Spleen (tissue), 11 donors: Measurements from ENCODE around the gene ST8SIA2. TPM values are rescaled to one million over a fixed set of nuclear protein-coding genes. Genes with fewer than 3 reads are reported as not detected.

ENCODE experiments used
- DNase-seq: peaks from one replicate; pipeline ENCODE4 v3.0.0-alpha.2; 2020
- H3K27ac ChIP-seq, 8 donors: fragments of 200-600 bp; sonication (generic) in 7 of 8; 1 replicate in 4 of 8; 2 replicates in 4 of 8; pipeline versions ENCODE4 v1.5.0 to v1.8.0; 2016 to 2021; ENCODE audit warnings: inconsistent platforms in 4 of 8, mild to moderate bottlenecking in 4 of 8, moderate library complexity in 1 of 8
- H3K27me3 ChIP-seq, 7 donors: fragments of 200-600 bp; sonication (generic) in 6 of 7; replicated peaks in 1 of 7; 1 replicate in 4 of 7; 2 replicates in 3 of 7; pipeline versions ENCODE4 v1.5.0 to v1.8.0; 2016 to 2021; ENCODE audit warnings: inconsistent platforms in 3 of 7, mild to moderate bottlenecking in 1 of 7
- H3K36me3 ChIP-seq, 6 donors: fragments of 200-600 bp; sonication (generic) in 5 of 6; 1 replicate in 4 of 6; 2 replicates in 2 of 6; pipeline versions ENCODE4 v1.5.0 to v1.8.0; 2016 to 2021; ENCODE audit warnings: inconsistent platforms in 2 of 6
- H3K4me1 ChIP-seq, 6 donors: fragments of 200-600 bp; sonication (generic) in 5 of 6; 1 replicate in 3 of 6; 2 replicates in 3 of 6; pipeline versions ENCODE4 v1.5.0 to v1.8.0; 2016 to 2021; ENCODE audit warnings: inconsistent platforms in 3 of 6
- H3K4me3 ChIP-seq, 8 donors: fragments of 200-600 bp; sonication (generic) in 7 of 8; 1 replicate in 4 of 8; 2 replicates in 4 of 8; pipeline versions ENCODE4 v1.5.0 to v1.8.0; 2016 to 2021; ENCODE audit warnings: inconsistent platforms in 4 of 8, mild to moderate bottlenecking in 4 of 8, moderate library complexity in 2 of 8
- H3K9me3 ChIP-seq, 8 donors: fragments of 200-600 bp; sonication (generic) in 7 of 8; 1 replicate in 4 of 8; 2 replicates in 4 of 8; pipeline versions ENCODE4 v1.5.0 to v1.8.0; 2016 to 2021; ENCODE audit warnings: inconsistent platforms in 4 of 8
- CTCF ChIP-seq, 11 experiments: fragments of 200-600 bp in 7 of 11; fragments of 450-650 bp in 4 of 11; sonication (generic) in 4 of 11; IDR thresholded peaks in 8 of 11; conservative IDR thresholded peaks in 3 of 11; 1 replicate in 7 of 11; 2 replicates in 4 of 11; pipeline versions ENCODE4 v1.4.0 to v1.8.0; 2016 to 2021; ENCODE audit warnings: antibody characterized with exemption in 11 of 11, inconsistent platforms in 4 of 11, mild to moderate bottlenecking in 1 of 11
- POLR2A ChIP-seq, 3 donors: fragments of 450-650 bp; IDR thresholded peaks; one replicate each; pipeline ENCODE4 v1.5.1; 2017; ENCODE audit warnings: antibody characterized with exemption in 3 of 3, mild to moderate bottlenecking in 1 of 3
- POLR2AphosphoS5 ChIP-seq, 3 donors: sonication (generic); formaldehyde crosslinking; IDR thresholded peaks; one replicate each; pipeline ENCODE4 v1.5.1; 2017; ENCODE audit warnings: antibody characterized with exemption in 3 of 3
- WGBS, 5 donors: extraction: QIAGEN DNeasy Blood & Tissue Kit in 3 of 5; methylation state at CpG; one replicate each; pipeline versions ENCODE4 v1.1.5 to v1.1.7; 2013 to 2018; 5-methylcytosine and 5-hydroxymethylcytosine counted together
- intact Hi-C: fragments of 100-400 bp; cut with DNase I; formaldehyde crosslinking; loops from one replicate; pipeline ENCODE4 v1.15.0; 2023; ENCODE audit warnings: low total_unique reads
- polyA plus RNA-seq, 3 donors: library from polyadenylated mRNA; stranded (reverse); fragments of 200-250 nt; gene quantifications; one replicate each; pipeline ENCODE4 v1.2.1, GENCODE V29; 2013
- total RNA-seq, 7 donors: library from RNA; depleted of rRNA in 3 of 7; stranded (reverse); fragments of >200 nt in 3 of 7; fragmentation: NEBNext Ultra II Directional in 4 of 7; extraction: Animal tissue kit (Norgen Biotek cat#: 25700) in 4 of 7; gene quantifications; one replicate each; pipeline versions ENCODE4 v1.1.0 to v1.2.1, GENCODE V29; 2016 to 2021
- donor health status: healthy with polysubstance abuse.
- donor health status: DM: no; HTN: no; CAD: no; lungs with moderate emphysema.
- donor health status: DM: no; HTN: no; CAD: no.
- donor health status: Bipolar disorder and iron deficiency.
- donor health status: healthy.
- donor health status: DM: no; HTN: no; CAD: no.
- donor health status: DM: yes; HTN: yes; CAD: no.

The ST8SIA2 gene
- total and polyA plus RNA-seq, 10 donors = not detected

GRCh38 chr15:92377083-92377789 lies 16.4 kb upstream of the ST8SIA2 start:
- TF ChIP-seq POLR2A (IDR thresholded peaks at IDR 0.05) = no peak
- no peak for TF ChIP-seq CTCF (IDR thresholded peaks at IDR 0.05 in 8 of 11, conservative IDR thresholded peaks at IDR 0.05 in 3 of 11)
- no peak for TF ChIP-seq POLR2AphosphoS5 (IDR thresholded peaks at IDR 0.05)
- peaks cover 0 to 30% (median 0%) of the 10 kb centered on the region in 7 donors for H3K27me3 ChIP-seq
- intact Hi-C loops = no loop called here
- H3K4me1 ChIP-seq = no peaks in the 10 kb centered on the region
- H3K4me3 ChIP-seq = no peak overlapping the region
- 83 to 92% (median 90%) methylated on average over 10 of the region's 10 CpGs for WGBS, 5 donors
- H3K36me3 ChIP-seq = no peaks in the 10 kb centered on the region
- H3K9me3 ChIP-seq = peaks cover 0 to 10% (median 0%) of the 10 kb centered on the region in 8 donors
- DNase-seq = no peak
- no peak overlapping the region for H3K27ac ChIP-seq

GRCh38 chr15:92383519-92384324 lies 10.0 kb upstream of the ST8SIA2 start:
- Histone ChIP-seq H3K4me3 (no peak overlapping the region), H3K36me3 (no peaks in the 10 kb centered on the region), H3K27ac (no peak overlapping the region), H3K9me3 (peaks cover 0 to 10% (median 0%) of the 10 kb centered on the region in 8 donors), H3K4me1 (no peaks in the 10 kb centered on the region), H3K27me3 (peaks cover 0 to 50% (median 0%) of the 10 kb centered on the region in 7 donors)
- DNase-seq = no peak
- WGBS, 5 donors = 37 to 44% (median 42%) methylated on average over 10 of the region's 10 CpGs
- TF ChIP-seq POLR2A (IDR thresholded peaks at IDR 0.05) = no peak
- peak in 5 of 11 experiments; percentile 9 to 35 (median 30) for TF ChIP-seq CTCF (IDR thresholded peaks at IDR 0.05 in 8 of 11, conservative IDR thresholded peaks at IDR 0.05 in 3 of 11)
- intact Hi-C loops = no loop called here

GRCh38 chr15:92384381-92384780 lies 9.3 kb upstream of the ST8SIA2 start:
- 54 to 82% (median 68%) methylated on average over 2 of the region's 2 CpGs for WGBS, 5 donors

More at GRCh38 chr15:92384381-92384780, 9.3 kb upstream of the ST8SIA2 start:
- Histone ChIP-seq H3K27me3 (peaks cover 0 to 56% (median 0%) of the 10 kb centered on the region in 7 donors), H3K9me3 (peaks cover 0 to 6% (median 0%) of the 10 kb centered on the region in 8 donors), H3K27ac (no peak overlapping the region), H3K36me3 (no peaks in the 10 kb centered on the region), H3K4me1 (no peaks in the 10 kb centered on the region), H3K4me3 (no peak overlapping the region)
- DNase-seq = no peak
- TF ChIP-seq POLR2A (IDR thresholded peaks at IDR 0.05) = no peak
- TF ChIP-seq POLR2AphosphoS5 (IDR thresholded peaks at IDR 0.05) = no peak
- no peak for TF ChIP-seq CTCF (IDR thresholded peaks at IDR 0.05 in 8 of 11, conservative IDR thresholded peaks at IDR 0.05 in 3 of 11)
- intact Hi-C loops = no loop called here
